HG03439 (cell line): ENCODE measurements around the gene NOL8.

Experiments
- ATAC-seq: cut with Tn5 transposase; IDR thresholded peaks from one replicate; pipeline ENCODE4 v1.9.1; 2021; ENCODE audit warnings: mild to moderate bottlenecking, moderate library complexity; ENCODE audit not compliant: unreplicated experiment

NOL8 gene

DNA sequence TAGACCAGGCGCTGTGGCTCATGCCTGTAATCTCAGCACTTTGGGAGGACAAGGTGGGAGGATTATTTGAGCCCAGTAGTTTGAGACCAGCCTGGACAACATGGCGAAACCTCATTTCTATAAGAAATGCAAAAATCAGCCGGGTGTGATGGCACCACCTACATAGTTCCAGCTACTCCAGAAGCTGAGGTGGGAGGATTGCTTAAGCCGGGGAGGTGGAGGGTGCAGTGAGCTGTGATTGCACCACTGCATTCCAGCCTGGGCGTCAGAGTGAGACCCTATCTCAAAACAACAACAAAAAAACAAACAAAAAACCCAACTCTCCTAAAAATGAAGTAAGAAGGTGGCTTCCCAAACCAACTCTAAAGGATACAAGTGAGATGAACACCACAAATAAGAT is 54.6 kb downstream of the NOL8 start:
- no peak for ATAC-seq

GRCh38 chr9:92266486-92266885 is 58.7 kb downstream of the NOL8 start:
- no peak for ATAC-seq

- ATAC-seq = no peak
These were observed 60.0 kb downstream of the NOL8 start for GRCh38 chr9:92265154-92265553.

DNA sequence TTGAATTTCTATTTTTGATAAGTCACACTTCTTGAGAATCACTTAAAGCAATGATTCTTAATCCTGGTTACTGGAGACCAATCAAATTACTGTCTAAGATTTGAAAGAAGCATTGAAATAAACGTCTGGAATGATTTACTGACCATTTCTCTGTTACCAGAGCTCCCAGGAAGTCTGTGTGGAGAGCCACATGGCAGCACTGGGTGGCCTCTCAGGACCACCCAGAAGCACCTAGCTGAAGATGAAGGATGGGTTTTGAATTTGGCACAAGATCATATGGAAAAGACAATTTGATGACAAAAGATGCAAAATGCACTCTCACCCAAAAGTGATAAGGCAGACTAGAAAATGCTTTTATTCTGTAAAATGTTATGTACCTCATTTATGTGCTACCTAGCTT is 62.0 kb downstream of the NOL8 start:
- no peak for ATAC-seq

GRCh38 chr9:92257327-92257726 is 67.8 kb downstream of the NOL8 start:
- ATAC-seq = no peak

DNA sequence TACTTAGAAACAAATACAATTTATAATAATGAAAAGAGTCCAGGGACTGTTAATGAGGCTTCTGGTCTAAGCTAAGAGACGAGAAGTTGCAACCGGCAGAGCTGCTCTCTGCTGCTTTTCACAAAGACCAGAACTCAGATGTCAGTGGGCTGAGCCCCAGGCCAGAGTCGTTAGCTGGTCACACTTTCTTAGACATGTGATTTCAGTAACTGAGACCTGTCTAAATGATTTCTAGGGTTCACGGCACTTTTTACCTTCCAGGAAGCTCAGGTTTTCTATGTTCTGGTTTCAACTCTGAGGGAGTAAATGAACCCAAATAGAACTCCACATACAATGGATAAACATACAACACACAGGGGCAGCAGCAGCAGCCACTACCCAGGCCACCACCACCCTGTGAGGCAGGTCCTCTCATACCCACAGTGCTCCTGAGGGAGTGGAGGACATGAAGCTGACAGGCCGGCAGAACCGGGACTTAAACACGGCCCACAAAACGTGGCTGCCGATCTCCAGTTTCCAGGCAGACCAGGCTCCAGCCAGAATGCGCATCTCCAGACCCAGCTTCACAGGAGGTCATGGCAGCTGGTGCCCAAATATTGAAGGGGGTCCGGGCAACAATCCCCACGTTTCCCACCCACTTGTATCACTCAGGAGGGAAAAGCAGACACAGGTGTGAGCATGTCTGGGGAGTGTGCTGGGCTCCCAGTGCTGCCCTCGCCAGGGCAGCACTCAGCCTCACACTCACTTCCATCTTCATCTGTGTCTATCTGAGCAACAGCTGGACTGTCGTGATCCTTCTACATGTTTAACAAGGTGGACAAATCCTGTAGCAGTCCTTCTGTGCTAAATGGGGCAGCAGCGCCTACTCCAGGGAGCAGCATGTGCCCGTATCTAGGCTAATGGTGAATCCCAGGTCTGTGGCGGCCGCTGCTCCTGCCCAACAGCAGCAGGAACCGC is 70.5 kb downstream of the NOL8 start:
- no peak for ATAC-seq

GRCh38 chr9:92253656-92254055 is 71.5 kb downstream of the NOL8 start:
- no peak for ATAC-seq

GRCh38 chr9:92247981-92248380 is 77.2 kb downstream of the NOL8 start:
- ATAC-seq = no peak
